Neuron (in vitro differentiated cells): ENCODE measurements around the gene NTSR2.

Experiments
- H2AFZ ChIP-seq: one replicate; pipeline ENCODE4 v1.6.1; 2013; ENCODE audit warnings: low read depth, mild to moderate bottlenecking, inconsistent platforms, low read length, moderate library complexity
- H3K27me3 ChIP-seq: one replicate; pipeline ENCODE4 v1.6.1; 2013; ENCODE audit warnings: low read length; ENCODE audit not compliant: insufficient read depth
- H3K36me3 ChIP-seq: one replicate; pipeline ENCODE4 v1.6.1; 2013; ENCODE audit warnings: low read length; ENCODE audit not compliant: insufficient read depth
- H3K4me1 ChIP-seq: one replicate; pipeline ENCODE4 v1.6.1; 2013; ENCODE audit warnings: low read length; ENCODE audit not compliant: insufficient read depth
- H3K4me3 ChIP-seq: 2 replicates; pipeline ENCODE4 v1.5.1; 2013; ENCODE audit warnings: mild to moderate bottlenecking, low read length, moderate library complexity
- H3K9me3 ChIP-seq: one replicate; pipeline ENCODE4 v1.6.1; 2013; ENCODE audit warnings: low read length

The NTSR2 gene, protein sequence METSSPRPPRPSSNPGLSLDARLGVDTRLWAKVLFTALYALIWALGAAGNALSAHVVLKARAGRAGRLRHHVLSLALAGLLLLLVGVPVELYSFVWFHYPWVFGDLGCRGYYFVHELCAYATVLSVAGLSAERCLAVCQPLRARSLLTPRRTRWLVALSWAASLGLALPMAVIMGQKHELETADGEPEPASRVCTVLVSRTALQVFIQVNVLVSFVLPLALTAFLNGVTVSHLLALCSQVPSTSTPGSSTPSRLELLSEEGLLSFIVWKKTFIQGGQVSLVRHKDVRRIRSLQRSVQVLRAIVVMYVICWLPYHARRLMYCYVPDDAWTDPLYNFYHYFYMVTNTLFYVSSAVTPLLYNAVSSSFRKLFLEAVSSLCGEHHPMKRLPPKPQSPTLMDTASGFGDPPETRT

DNA sequence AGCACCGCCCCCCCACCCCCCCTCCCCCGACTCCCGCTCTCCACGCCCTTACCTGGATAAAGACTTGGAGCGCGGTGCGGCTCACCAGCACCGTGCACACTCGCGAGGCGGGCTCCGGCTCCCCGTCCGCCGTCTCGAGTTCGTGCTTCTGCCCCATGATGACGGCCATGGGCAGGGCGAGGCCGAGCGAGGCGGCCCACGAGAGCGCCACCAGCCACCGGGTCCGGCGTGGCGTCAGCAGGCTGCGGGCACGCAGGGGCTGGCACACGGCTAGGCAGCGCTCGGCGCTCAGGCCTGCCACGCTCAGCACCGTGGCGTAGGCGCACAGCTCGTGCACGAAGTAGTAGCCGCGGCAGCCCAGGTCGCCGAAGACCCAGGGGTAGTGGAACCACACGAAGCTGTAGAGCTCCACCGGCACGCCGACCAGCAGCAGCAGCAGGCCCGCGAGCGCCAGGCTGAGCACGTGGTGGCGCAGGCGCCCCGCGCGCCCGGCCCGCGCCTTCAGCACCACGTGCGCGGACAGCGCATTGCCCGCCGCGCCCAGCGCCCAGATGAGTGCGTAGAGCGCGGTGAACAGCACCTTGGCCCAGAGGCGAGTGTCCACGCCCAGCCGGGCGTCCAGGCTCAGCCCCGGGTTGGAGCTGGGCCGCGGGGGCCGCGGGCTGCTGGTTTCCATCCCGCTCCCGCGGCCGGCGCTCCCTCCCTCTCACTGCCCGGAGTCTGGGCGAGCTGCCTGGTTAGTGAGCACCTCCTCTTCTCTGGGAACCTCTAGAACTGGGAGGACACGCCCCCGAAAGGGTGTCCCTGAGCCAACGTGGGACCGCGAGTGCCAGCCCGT is at the start of gene NTSR2:
NTSR2 (minus strand) TSS at position 742 of the 838 bp plus-strand sequence; CDS start at position 676, 66 bp downstream.
- H3K4me1 ChIP-seq = peaks cover 2% of the 10 kb centered on the region
- no peak within 1 kb of the TSS for H3K4me3 ChIP-seq
- H2AFZ ChIP-seq = no peak within 1 kb of the TSS
- peaks cover 16% of the 10 kb centered on the region for H3K27me3 ChIP-seq
- no peaks in the 10 kb centered on the region for H3K36me3 ChIP-seq
- H3K9me3 ChIP-seq = no peaks in the 10 kb centered on the region

DNA sequence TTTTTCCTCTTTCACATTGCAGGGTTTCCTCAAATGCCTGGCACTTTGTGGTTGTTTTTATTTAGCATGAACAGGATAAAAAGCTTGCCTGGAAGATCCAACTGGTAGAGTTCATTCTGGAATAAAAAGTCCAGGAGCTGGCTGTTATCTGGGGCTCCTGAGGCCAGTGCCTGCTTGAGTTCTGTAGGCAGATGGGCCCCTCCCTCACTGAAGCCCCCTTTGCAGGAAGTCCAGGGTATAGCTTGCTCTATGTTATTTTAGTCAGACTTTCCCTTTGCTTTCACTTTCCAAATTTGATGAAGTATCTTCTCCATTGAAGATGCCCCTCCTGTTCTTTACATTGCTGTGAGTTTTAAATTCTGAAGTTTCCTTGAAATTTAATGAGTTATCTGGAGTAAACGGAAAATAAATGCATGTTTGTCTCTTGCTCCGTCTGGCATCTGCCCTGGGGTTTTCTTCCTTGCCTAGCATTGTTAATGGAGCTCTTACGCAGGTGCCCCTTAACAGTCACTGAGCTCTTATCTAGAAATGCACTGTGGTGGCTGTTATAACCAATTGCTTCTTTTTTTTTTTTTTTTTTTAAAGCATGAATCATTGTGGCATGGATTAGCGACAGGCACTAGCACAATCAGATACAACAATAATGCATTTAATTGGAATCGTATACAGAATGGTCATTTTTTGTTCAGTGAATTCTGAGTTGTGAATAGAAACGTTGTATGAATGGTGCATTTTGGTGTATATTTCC is 49.4 kb upstream of the NTSR2 start:
- Histone ChIP-seq H3K4me3 (no peak overlapping the region), H3K9me3 (no peaks in the 10 kb centered on the region), H3K4me1 (no peaks in the 10 kb centered on the region), H2AFZ (no peak overlapping the region), H3K36me3 (no peaks in the 10 kb centered on the region), H3K27me3 (peaks cover 9% of the 10 kb centered on the region)

DNA sequence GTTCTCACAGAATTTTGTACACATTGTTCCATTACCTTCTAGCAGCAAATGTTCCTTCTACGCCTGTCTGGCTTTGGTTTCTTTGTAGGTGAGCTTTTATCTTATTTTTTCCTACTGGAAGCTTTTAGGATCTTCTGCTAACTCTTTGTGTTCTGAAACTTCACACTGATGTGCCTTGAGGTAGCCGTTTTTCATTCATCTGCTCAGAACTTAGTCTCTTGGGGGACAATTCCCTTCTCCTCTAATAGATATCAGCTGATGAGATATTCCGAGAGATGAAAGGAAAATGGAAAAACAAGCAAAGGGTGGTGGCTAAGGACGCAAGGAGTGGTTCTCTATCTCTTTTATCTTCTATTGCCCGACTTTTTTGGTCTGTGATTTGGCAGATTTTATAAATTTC is 48.6 kb upstream of the NTSR2 start:
- Histone ChIP-seq H3K4me3 (no peak overlapping the region), H3K27me3 (peaks cover 12% of the 10 kb centered on the region), H3K4me1 (no peaks in the 10 kb centered on the region), H3K36me3 (no peaks in the 10 kb centered on the region), H2AFZ (no peak overlapping the region), H3K9me3 (no peaks in the 10 kb centered on the region)

DNA sequence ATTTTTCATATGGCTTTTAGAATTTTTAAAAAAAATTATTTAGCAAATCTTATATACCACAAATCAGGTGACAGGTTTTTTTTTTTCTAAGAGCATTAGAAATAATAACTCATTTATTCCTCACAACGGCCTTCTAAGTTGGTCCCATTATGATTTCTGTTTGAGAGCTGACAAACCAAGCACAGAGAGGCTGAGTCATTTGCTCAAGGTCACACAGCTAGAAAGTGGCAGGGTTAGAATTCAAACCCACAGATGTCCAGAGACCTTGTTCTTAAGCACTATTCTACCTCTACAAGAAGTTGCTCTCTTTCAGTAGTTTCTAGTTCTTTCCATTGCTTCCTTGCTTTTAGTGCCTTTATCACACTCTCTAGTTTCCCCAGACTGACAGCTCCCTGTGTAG is 47.6 kb upstream of the NTSR2 start:
- Histone ChIP-seq H3K9me3 (no peaks in the 10 kb centered on the region), H2AFZ (no peak overlapping the region), H3K27me3 (peaks cover 12% of the 10 kb centered on the region), H3K4me1 (no peaks in the 10 kb centered on the region), H3K36me3 (no peaks in the 10 kb centered on the region), H3K4me3 (no peak overlapping the region)

DNA sequence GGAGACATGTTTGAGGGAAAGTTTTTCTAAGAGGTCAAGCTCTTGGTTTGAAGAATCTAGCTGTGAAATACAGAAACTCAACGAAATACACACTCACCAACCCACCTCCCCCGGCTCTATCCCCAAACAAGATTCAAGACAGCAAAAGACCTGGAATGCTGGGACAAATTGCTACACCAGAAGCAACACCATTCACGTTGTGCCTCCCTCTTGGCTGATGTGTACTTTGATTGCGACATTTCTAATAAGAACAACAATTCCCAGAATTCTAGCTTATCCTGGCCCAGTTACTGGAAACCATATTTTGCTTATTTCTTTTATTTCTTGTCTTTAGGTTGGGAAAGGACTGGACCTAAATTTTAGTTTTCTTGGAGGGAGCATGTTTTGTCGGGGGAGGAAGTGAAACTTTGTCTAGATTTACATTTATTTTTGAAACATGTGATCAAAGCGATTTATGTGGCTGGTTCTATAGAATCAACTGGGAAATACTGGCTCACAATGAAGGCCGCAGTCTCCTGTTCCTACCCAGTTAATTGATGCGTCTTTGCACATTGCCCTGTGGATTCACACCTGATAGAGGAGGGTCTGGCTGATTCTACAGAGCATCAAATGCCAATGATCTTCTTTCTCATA is 46.8 kb upstream of the NTSR2 start:
- Histone ChIP-seq H3K4me1 (no peaks in the 10 kb centered on the region), H3K36me3 (no peaks in the 10 kb centered on the region), H3K4me3 (no peak overlapping the region), H3K9me3 (no peaks in the 10 kb centered on the region), H2AFZ (no peak overlapping the region), H3K27me3 (peaks cover 15% of the 10 kb centered on the region)

DNA sequence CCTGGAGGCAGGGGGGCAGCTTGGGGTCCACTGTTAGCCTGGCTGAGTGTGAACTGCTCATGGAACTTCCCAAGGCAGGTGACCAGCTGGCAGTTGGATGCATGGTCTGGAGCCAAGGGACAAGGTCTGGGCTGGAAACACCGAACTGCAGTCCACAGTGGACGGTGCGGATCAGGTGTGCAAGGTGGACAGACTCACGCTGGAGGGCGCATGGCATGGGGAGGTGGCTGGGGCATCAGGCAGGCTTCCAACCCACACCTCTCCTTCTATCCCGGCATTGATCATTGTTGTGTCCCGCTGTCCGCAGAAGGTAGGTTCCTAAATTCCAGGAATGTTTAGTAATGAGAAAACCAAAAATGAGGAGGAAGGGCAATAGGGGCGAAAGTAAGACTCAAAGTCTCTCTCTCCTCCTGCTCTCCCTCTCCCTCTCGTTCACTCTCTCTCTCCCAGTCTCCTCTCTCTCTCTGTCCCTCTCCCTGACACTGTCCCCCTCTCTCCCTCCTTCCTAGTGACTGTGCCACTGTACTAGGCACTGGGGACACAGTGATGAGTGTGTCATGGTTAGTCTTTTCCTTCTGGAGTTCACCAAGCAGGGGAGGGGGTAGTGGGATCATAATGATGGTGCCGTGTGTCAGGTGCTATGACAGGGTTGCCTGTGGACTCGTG is 46.1 kb upstream of the NTSR2 start:
- H3K27me3 ChIP-seq = peaks cover 15% of the 10 kb centered on the region
- H3K9me3 ChIP-seq = no peaks in the 10 kb centered on the region
- no peak overlapping the region for H2AFZ ChIP-seq
- no peak overlapping the region for H3K4me3 ChIP-seq
- no peaks in the 10 kb centered on the region for H3K4me1 ChIP-seq
- H3K36me3 ChIP-seq = no peaks in the 10 kb centered on the region

DNA sequence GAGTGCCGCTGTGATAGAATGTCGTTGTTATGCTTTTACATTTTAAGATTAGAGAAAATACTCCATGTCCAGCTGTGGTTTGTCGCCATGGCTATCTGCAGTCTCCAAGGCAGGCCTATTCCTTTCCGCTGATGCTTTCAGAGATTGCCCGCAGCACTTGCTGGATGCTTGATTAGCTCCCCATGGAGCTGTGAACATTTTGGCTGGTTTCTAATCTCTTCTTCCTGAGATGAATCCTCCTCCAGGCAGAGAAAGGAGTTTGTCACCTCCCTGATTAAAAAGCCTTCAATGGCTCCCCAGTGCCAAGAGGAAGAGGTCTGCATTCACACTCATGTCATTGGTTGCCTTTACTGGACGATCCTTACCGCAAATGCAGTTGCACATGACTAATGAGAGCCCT is 43.8 kb upstream of the NTSR2 start:
- Histone ChIP-seq H3K4me1 (no peaks in the 10 kb centered on the region), H3K36me3 (no peaks in the 10 kb centered on the region), H3K4me3 (no peak overlapping the region), H3K9me3 (no peaks in the 10 kb centered on the region), H3K27me3 (peaks cover 15% of the 10 kb centered on the region), H2AFZ (no peak overlapping the region)

DNA sequence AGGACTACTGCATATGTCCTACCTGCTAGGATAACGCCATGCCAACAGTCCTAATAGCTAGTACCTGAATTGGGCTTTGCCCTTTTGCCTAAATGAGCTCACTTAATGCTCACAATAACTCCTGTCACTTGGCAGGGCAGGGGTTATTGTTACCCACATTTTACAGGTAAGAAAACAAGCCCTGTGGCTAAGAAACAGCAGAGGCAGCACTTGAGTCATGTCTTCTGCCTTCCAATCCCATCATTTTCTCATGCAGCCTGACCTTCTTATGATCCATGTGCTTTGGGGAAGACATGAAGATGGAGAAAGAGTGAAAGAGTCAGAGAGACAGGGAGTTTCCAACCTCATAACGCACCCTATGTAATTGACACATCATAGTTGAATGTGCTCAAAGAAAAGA is 42.9 kb upstream of the NTSR2 start:
- H3K4me1 ChIP-seq = no peaks in the 10 kb centered on the region
- H3K36me3 ChIP-seq = no peaks in the 10 kb centered on the region
- no peaks in the 10 kb centered on the region for H3K9me3 ChIP-seq
- no peak overlapping the region for H3K4me3 ChIP-seq
- H3K27me3 ChIP-seq = peaks cover 13% of the 10 kb centered on the region
- no peak overlapping the region for H2AFZ ChIP-seq

DNA sequence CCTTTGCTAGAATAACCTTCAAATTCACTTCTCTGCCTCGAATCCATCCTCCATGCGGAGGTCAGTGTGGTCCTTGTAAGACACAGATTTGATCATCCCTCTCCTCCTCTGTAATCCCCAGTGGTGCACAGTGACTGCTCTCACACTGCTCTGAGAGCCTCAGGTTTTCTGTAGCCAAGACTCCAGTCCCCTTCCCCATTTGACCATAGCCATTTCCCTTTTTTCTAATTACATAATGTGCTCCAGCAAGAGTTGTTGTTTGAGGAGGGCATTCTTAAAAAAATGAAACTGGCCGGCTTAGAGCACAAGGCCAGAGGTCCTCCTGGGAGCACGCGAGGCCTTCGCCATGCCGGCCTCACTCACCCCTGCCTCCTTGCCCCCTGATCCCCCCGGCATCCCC is 41.8 kb upstream of the NTSR2 start:
- Histone ChIP-seq H3K4me3 (no peak overlapping the region), H3K4me1 (no peaks in the 10 kb centered on the region), H3K9me3 (no peaks in the 10 kb centered on the region), H3K27me3 (peaks cover 13% of the 10 kb centered on the region), H3K36me3 (no peaks in the 10 kb centered on the region), H2AFZ (no peak overlapping the region)

DNA sequence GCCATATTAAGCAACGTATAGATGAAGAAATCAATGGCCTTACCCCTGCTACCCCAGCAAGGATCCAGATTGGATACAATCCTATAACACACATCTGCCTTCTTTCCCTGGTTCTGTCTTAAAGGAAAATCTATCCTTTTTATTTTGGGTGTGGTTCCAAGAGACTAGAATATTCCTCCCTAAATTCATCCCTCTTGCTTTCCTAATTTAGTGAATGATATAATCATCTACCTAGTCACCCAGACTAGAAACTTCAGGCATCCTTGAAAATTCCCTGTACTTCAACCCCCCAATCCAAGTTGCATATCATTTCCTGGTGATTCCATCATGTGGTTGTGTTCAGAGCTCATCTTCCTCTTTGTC is 41.3 kb upstream of the NTSR2 start:
- Histone ChIP-seq H3K27me3 (peaks cover 13% of the 10 kb centered on the region), H2AFZ (no peak overlapping the region), H3K4me1 (no peaks in the 10 kb centered on the region), H3K9me3 (no peaks in the 10 kb centered on the region), H3K36me3 (no peaks in the 10 kb centered on the region), H3K4me3 (no peak overlapping the region)

DNA sequence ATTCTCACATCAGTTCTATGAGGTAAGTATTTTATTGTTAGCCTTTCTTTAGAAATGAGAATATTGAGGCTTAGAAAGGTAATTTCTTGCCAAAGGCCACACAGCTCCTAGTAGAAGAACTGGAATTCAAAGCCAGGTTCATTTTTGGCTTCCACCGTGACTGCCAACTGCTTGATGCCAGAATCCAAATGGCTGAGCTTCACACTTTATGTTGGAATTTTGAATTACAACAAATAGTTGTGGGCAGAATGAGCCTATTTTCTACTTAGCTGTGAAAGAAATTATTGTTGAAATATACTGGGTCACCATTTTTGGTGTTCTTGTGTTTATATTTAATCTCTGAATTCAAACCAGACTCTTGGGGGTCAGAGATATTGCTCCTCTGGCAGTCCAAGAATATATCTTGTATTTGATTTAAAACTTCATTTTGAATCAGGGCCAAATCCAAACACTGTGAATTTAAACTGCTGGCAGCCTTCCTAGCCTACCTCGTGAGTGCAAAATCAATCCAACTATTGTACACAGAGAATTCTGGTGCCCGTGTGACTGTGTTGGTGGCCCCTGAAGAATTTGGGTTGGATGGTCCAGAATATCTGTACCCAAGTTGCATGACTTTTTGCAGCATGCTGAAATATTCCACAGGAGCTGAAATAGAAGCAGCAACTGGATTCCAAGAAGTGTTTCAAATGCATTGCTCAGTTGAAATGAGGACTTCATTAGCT is 40.8 kb upstream of the NTSR2 start:
- Histone ChIP-seq H3K4me1 (no peaks in the 10 kb centered on the region), H3K4me3 (no peak overlapping the region), H2AFZ (no peak overlapping the region), H3K36me3 (no peaks in the 10 kb centered on the region), H3K9me3 (peaks cover 2% of the 10 kb centered on the region), H3K27me3 (peaks cover 13% of the 10 kb centered on the region)

DNA sequence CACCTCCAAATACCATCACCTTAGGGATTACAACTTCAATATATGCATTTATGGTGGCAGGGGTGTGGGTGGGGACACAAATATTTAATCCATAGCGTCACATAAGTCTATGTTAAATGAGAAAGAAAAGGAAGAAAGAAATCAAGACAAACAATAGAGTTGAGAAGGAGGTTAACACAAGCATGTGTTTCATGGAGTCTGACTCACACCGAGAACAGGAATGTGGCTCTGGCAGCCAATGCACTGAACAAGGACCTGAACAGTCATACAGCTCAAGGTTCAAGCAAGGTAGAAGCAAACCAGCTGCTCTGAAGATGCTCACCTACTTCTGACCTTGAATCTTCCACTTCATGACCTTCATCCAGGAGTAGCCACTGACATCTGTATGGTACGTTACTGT is 40.2 kb upstream of the NTSR2 start:
- no peak overlapping the region for H2AFZ ChIP-seq
- H3K27me3 ChIP-seq = peaks cover 11% of the 10 kb centered on the region
- no peaks in the 10 kb centered on the region for H3K4me1 ChIP-seq
- H3K4me3 ChIP-seq = no peak overlapping the region
- no peaks in the 10 kb centered on the region for H3K36me3 ChIP-seq
- H3K9me3 ChIP-seq = peaks cover 4% of the 10 kb centered on the region
